IPS-18c (cell line): ENCODE results near the gene NDUFS6.
"Not testable (repeated sequence)": the region's sequence is repeated elsewhere in the genome, so short reads cannot be mapped to it uniquely, and the experiment has no call there.

Experiments
- H3K4me3 ChIP-seq: 2 replicates; pipeline ENCODE4 v1.7.0; 2013; ENCODE audit warnings: low read depth, mild to moderate bottlenecking, low read length, moderate library complexity; ENCODE audit not compliant: insufficient read depth
- H3K9me3 ChIP-seq: one replicate; pipeline ENCODE4 v1.6.1; 2013; ENCODE audit warnings: mild to moderate bottlenecking, low read length, moderate library complexity; ENCODE audit not compliant: control insufficient read depth, insufficient read depth

The NDUFS6 gene

GRCh38 chr5:1832511-1833250 is 31.5 kb downstream of the NDUFS6 start:
- no peaks in the 10 kb centered on the region for H3K9me3 ChIP-seq
- no peak overlapping the region for H3K4me3 ChIP-seq

- Histone ChIP-seq H3K4me3 (no peak overlapping the region), H3K9me3 (no peaks in the 10 kb centered on the region)
Measured at GRCh38 chr5:1833264-1834021, 32.2 kb downstream of the NDUFS6 start.

- no peaks in the 10 kb centered on the region for H3K9me3 ChIP-seq
- H3K4me3 ChIP-seq, result no peak overlapping the region
Measured at GRCh38 chr5:1834022-1834551, 32.9 kb downstream of the NDUFS6 start.

- Histone ChIP-seq H3K9me3 (no peaks in the 10 kb centered on the region), H3K4me3 (no peak overlapping the region)
Measured at GRCh38 chr5:1834721-1835429, 33.7 kb downstream of the NDUFS6 start.

- H3K9me3 ChIP-seq, result no peaks in the 10 kb centered on the region
- H3K4me3 ChIP-seq, result no peak overlapping the region
Measured at GRCh38 chr5:1835431-1835830, 34.2 kb downstream of the NDUFS6 start.

- Histone ChIP-seq H3K4me3 (no peak overlapping the region), H3K9me3 (no peaks in the 10 kb centered on the region)
Measured at GRCh38 chr5:1836176-1836890, 35.1 kb downstream of the NDUFS6 start.

- Histone ChIP-seq H3K9me3 (no peaks in the 10 kb centered on the region), H3K4me3 (no peak overlapping the region)
Measured at GRCh38 chr5:1836891-1837880, 36.0 kb downstream of the NDUFS6 start.

- Histone ChIP-seq H3K4me3 (no peak overlapping the region), H3K9me3 (no peaks in the 10 kb centered on the region)
Measured at GRCh38 chr5:1838013-1838412, 36.8 kb downstream of the NDUFS6 start.

GRCh38 chr5:1840071-1840547 is 38.9 kb downstream of the NDUFS6 start:
- H3K9me3 ChIP-seq, result no peaks in the 10 kb centered on the region

GRCh38 chr5:1840741-1841521 is 39.7 kb downstream of the NDUFS6 start:
- no peak overlapping the region for H3K4me3 ChIP-seq

More at GRCh38 chr5:1840071-1840547, 38.9 kb downstream of the NDUFS6 start:
- H3K4me3 ChIP-seq, result no peak overlapping the region

GRCh38 chr5:1842004-1842819 is 41.0 kb downstream of the NDUFS6 start:
- Histone ChIP-seq H3K9me3 (no peaks in the 10 kb centered on the region), H3K4me3 (no peak overlapping the region)

More at GRCh38 chr5:1840741-1841521, 39.7 kb downstream of the NDUFS6 start:
- H3K9me3 ChIP-seq, result no peaks in the 10 kb centered on the region

- not testable (repeated sequence) for H3K9me3 ChIP-seq, H3K4me3 ChIP-seq
Measured at GRCh38 chr5:1843761-1844160, 42.6 kb downstream of the NDUFS6 start.

- no peaks in the 10 kb centered on the region for H3K9me3 ChIP-seq
- no peak overlapping the region for H3K4me3 ChIP-seq
Measured at GRCh38 chr5:1844708-1845436, 43.7 kb downstream of the NDUFS6 start.

GRCh38 chr5:1845696-1846095 is 44.5 kb downstream of the NDUFS6 start:
- H3K4me3 ChIP-seq, result no peak overlapping the region
- no peaks in the 10 kb centered on the region for H3K9me3 ChIP-seq
